GM18873 (cell line): Measurements from ENCODE around the gene TSPAN9.
"Not testable (repeated sequence)": the region's sequence is repeated elsewhere in the genome, so short reads cannot be mapped to it uniquely, and the experiment has no call there.

ENCODE experiments used
- ATAC-seq: cut with Tn5 transposase; IDR thresholded peaks from one replicate; pipeline ENCODE4 v1.9.1; 2021; ENCODE audit warnings: mild to moderate bottlenecking, moderate library complexity, moderate number of reproducible peaks; ENCODE audit not compliant: unreplicated experiment, low FRiP score

The TSPAN9 gene

GRCh38 chr12:3043406-3043805 lies 33.8 kb upstream of the TSPAN9 start:
- no peak for ATAC-seq

- no peak for ATAC-seq
Observed at GRCh38 chr12:3044141-3044630, 33.0 kb upstream of the TSPAN9 start.

- ATAC-seq, result no peak
Observed at GRCh38 chr12:3045494-3045893, 31.7 kb upstream of the TSPAN9 start.

- ATAC-seq, result no peak
Observed at GRCh38 chr12:3045989-3046388, 31.2 kb upstream of the TSPAN9 start.

GRCh38 chr12:3046441-3047200 lies 30.6 kb upstream of the TSPAN9 start:
- no peak for ATAC-seq

- ATAC-seq, result no peak
Observed at GRCh38 chr12:3047961-3048360, 29.2 kb upstream of the TSPAN9 start.

GRCh38 chr12:3048540-3048939 lies 28.6 kb upstream of the TSPAN9 start:
- no peak for ATAC-seq

GRCh38 chr12:3049176-3049575 lies 28.0 kb upstream of the TSPAN9 start:
- no peak for ATAC-seq

- ATAC-seq, result no peak
Observed at GRCh38 chr12:3049611-3050249, 27.4 kb upstream of the TSPAN9 start.

- ATAC-seq, result no peak
Observed at GRCh38 chr12:3054374-3054773, 22.8 kb upstream of the TSPAN9 start.

- no peak for ATAC-seq
Observed at GRCh38 chr12:3055026-3055703, 22.0 kb upstream of the TSPAN9 start.

GRCh38 chr12:3055704-3056467 lies 21.3 kb upstream of the TSPAN9 start:
- ATAC-seq, result no peak

GRCh38 chr12:3061059-3061458 lies 16.1 kb upstream of the TSPAN9 start:
- ATAC-seq, result no peak

- ATAC-seq, result no peak
Observed at GRCh38 chr12:3061501-3062215, 15.5 kb upstream of the TSPAN9 start.

- ATAC-seq, result no peak
Observed at GRCh38 chr12:3065300-3065699, 11.9 kb upstream of the TSPAN9 start.

- not testable (repeated sequence) for ATAC-seq
Observed at GRCh38 chr12:3065846-3066245, 11.3 kb upstream of the TSPAN9 start.

- no peak for ATAC-seq
Observed at GRCh38 chr12:3069714-3070113, 7.5 kb upstream of the TSPAN9 start.

GRCh38 chr12:3071107-3071506 lies 6.1 kb upstream of the TSPAN9 start:
- no peak for ATAC-seq

GRCh38 chr12:3071710-3072109 lies 5.5 kb upstream of the TSPAN9 start:
- no peak for ATAC-seq
